Endodermal cell (in vitro differentiated cells): Measurements from ENCODE around the gene EIF4E1B. TPM values are rescaled to one million over a fixed set of nuclear protein-coding genes. Genes with fewer than 3 reads are reported as not detected.
A peak's percentile ranks its signal among the peaks of the same experiment; 100 is the strongest.

Experiments
- DNase-seq: peaks from one replicate; pipeline ENCODE4 v3.0.0-alpha.2; 2017
- H3K27ac ChIP-seq: 2 replicates; pipeline ENCODE4 v1.5.1; 2013; ENCODE audit warnings: mild to moderate bottlenecking, low read depth, low read length, moderate library complexity
- H3K27me3 ChIP-seq: 2 replicates; pipeline ENCODE4 v1.6.1; 2013; ENCODE audit warnings: mild to moderate bottlenecking, low read length, moderate library complexity; ENCODE audit not compliant: insufficient read depth, control insufficient read depth, poor library complexity, severe bottlenecking
- H3K36me3 ChIP-seq: 2 replicates; pipeline ENCODE4 v1.7.0; 2013; ENCODE audit warnings: mild to moderate bottlenecking, low read length, moderate library complexity; ENCODE audit not compliant: control insufficient read depth, insufficient read depth
- H3K4me1 ChIP-seq: one replicate; pipeline ENCODE4 v1.7.0; 2013; ENCODE audit warnings: low read length; ENCODE audit not compliant: control insufficient read depth, insufficient read depth
- H3K4me3 ChIP-seq: 2 replicates; pipeline ENCODE4 v1.5.1; 2013; ENCODE audit warnings: mild to moderate bottlenecking, low read length, moderate library complexity
- H3K9ac ChIP-seq: 2 replicates; pipeline ENCODE4 v1.6.1; 2013; ENCODE audit warnings: mild to moderate bottlenecking, low read length, moderate library complexity; ENCODE audit not compliant: poor library complexity, severe bottlenecking; ENCODE audit errors: extremely low read depth
- H3K9me3 ChIP-seq: 2 replicates; pipeline ENCODE4 v1.6.1; 2013; ENCODE audit warnings: mild to moderate bottlenecking, low read length, moderate library complexity; ENCODE audit not compliant: control insufficient read depth
- H3K27ac Mint-ChIP-seq: 2 replicates; pipeline ENCODE4 v1.8.0; 2020; ENCODE audit warnings: mixed read lengths
- H3K27me3 Mint-ChIP-seq: 2 replicates; pipeline ENCODE4 v1.8.0; 2021; ENCODE audit warnings: mild to moderate bottlenecking, mixed read lengths; ENCODE audit not compliant: insufficient read depth
- H3K36me3 Mint-ChIP-seq: 2 replicates; pipeline ENCODE4 v1.8.0; 2020; ENCODE audit warnings: low read depth, mixed read lengths
- H3K4me1 Mint-ChIP-seq: 2 replicates; pipeline ENCODE4 v1.8.0; 2020; ENCODE audit warnings: mixed read lengths
- H3K4me3 Mint-ChIP-seq: 2 replicates; pipeline ENCODE4 v1.8.0; 2020; ENCODE audit warnings: mild to moderate bottlenecking, moderate library complexity, mixed read lengths
- H3K9me3 Mint-ChIP-seq: 2 replicates; pipeline ENCODE4 v1.8.0; 2020; ENCODE audit warnings: mild to moderate bottlenecking, mixed read lengths
- WGBS, 2 experiments: methylation state at CpG; one replicate each; pipeline versions ENCODE4 v1.1.5 to v1.1.7; 2013; ENCODE audit warnings: missing lambda C conversion rate in 2 of 2, mixed read lengths in 1 of 2; ENCODE audit not compliant: insufficient coverage in 1 of 2, insufficient read length in 1 of 2; 5-methylcytosine and 5-hydroxymethylcytosine counted together
- total RNA-seq, 2 donors: library from RNA; stranded (reverse); fragmentation: NEBNext Ultra II Directional in 1 of 2; extraction: Animal tissue kit (Norgen Biotek cat#: 25700) in 1 of 2; gene quantifications; 2 replicates in 1 of 2; 3 replicates in 1 of 2; pipeline ENCODE4 v1.2.1, GENCODE V29; 2021
- TF ChIP-seq, protein P1 (sequence below): fragments of 200-600 bp; sonication (generic); conservative IDR thresholded peaks from 2 replicates; pipeline ENCODE4 v1.5.0; 2021; ENCODE audit warnings: antibody characterized with exemption, mild to moderate bottlenecking

The EIF4E1B gene
- total RNA-seq, 2 donors from 2014 or later, result 1.4 to 2.0 TPM

DNA sequence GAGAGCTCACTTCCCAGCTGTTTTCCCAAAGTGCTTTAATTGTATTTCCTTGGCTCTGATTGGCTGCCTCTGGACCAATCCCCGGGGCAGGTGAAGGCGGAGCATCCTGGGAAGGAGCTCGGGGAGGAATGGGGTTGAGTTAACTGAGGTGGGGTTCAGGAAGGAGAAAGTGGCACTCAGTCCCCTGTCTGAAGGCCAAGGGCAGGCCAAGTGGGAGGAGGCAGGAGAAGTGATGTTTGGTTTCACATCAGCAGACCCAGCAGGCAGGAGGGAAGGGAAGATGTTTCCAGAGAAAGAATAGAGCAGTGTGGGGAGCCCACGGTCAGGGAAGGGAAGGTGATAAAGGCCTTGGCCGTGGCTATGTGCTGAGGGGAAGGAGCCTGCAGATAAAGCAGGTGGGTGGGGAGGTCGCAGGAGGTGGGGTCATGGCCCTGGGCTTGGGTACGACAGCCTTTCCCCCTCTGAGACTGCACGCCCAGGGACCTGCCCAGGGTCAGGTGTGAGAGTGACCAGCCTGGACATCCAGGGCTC lies 19.9 kb downstream of the EIF4E1B start:
- Mint-ChIP-seq H3K4me1 (peaks cover 18% of the 10 kb centered on the region), H3K27ac (no peak overlapping the region), H3K4me3 (no peak overlapping the region), H3K9me3 (no peaks in the 10 kb centered on the region), H3K27me3 (no peaks in the 10 kb centered on the region), H3K36me3 (peaks cover 22% of the 10 kb centered on the region)
- peak; percentile 76 for DNase-seq
- no peak overlapping the region for H3K4me3 ChIP-seq
- H3K27me3 ChIP-seq, result no peaks in the 10 kb centered on the region
- no peak overlapping the region for H3K9ac ChIP-seq
- peaks cover 7% of the 10 kb centered on the region for H3K36me3 ChIP-seq
- no peaks in the 10 kb centered on the region for H3K4me1 ChIP-seq
- H3K27ac ChIP-seq, result no peak overlapping the region
- no peaks in the 10 kb centered on the region for H3K9me3 ChIP-seq
- 80 to 86% methylated on average over 6 to 8 of the region's 8 CpGs for WGBS, 2 experiments
- TF ChIP-seq, protein P1, sequence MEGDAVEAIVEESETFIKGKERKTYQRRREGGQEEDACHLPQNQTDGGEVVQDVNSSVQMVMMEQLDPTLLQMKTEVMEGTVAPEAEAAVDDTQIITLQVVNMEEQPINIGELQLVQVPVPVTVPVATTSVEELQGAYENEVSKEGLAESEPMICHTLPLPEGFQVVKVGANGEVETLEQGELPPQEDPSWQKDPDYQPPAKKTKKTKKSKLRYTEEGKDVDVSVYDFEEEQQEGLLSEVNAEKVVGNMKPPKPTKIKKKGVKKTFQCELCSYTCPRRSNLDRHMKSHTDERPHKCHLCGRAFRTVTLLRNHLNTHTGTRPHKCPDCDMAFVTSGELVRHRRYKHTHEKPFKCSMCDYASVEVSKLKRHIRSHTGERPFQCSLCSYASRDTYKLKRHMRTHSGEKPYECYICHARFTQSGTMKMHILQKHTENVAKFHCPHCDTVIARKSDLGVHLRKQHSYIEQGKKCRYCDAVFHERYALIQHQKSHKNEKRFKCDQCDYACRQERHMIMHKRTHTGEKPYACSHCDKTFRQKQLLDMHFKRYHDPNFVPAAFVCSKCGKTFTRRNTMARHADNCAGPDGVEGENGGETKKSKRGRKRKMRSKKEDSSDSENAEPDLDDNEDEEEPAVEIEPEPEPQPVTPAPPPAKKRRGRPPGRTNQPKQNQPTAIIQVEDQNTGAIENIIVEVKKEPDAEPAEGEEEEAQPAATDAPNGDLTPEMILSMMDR, result no peak

DNA sequence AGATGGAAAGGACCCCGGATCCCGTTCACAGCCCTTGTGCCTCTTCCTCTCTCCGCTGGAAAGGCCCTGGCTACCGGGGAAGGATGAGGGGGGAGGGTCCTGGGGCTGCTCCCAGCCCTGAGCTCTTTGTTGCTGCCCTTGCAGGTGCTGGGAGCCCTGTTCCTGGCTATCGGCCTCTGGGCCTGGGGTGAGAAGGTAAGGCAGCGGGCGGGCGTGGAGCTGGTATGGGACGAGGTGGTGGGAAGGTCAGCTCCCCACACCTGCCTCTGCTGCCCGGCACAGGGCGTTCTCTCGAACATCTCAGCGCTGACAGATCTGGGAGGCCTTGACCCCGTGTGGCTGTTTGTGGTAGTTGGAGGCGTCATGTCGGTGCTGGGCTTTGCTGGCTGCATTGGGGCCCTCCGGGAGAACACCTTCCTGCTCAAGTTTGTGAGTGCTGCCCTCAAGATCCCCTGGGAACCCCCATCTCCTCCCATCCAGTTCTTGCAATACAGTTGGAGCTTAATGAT lies 21.1 kb downstream of the EIF4E1B start:
- H3K9me3 ChIP-seq, result no peaks in the 10 kb centered on the region
- no peak overlapping the region for H3K9ac ChIP-seq
- Mint-ChIP-seq H3K27me3 (no peaks in the 10 kb centered on the region), H3K27ac (no peak overlapping the region), H3K4me3 (no peak overlapping the region), H3K36me3 (peaks cover 23% of the 10 kb centered on the region), H3K4me1 (peaks cover 18% of the 10 kb centered on the region), H3K9me3 (no peaks in the 10 kb centered on the region)
- no peaks in the 10 kb centered on the region for H3K27me3 ChIP-seq
- TF ChIP-seq, protein P1, result peak; percentile 25
- WGBS, 2 experiments, result 93 to 95% methylated on average over 6 to 17 of the region's 17 CpGs
- no peaks in the 10 kb centered on the region for H3K4me1 ChIP-seq
- H3K4me3 ChIP-seq, result no peak overlapping the region
- DNase-seq, result no peak
- H3K27ac ChIP-seq, result no peak overlapping the region
- peaks cover 7% of the 10 kb centered on the region for H3K36me3 ChIP-seq

DNA sequence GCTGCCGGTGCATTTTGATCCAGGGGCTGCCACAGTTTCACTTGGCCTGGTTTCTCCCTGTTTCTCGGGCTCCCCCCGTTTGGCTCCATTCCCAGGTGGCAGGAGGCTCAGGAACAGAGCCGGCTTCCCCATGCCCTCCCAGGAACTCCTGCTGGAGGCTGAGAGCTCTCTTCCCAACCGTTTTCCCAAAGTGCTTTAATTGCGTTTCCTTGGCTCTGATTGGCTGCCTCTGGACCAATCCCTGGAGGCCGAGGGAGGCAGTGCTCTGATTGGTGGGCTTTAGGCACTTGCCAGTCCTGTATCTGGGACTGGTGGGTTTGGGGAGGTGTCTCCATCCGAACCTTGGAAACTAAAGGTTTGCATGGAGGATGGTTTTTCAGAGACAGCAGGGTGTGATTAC lies 21.7 kb downstream of the EIF4E1B start:
- H3K27ac Mint-ChIP-seq, result no peak overlapping the region
- Histone ChIP-seq H3K9me3 (no peaks in the 10 kb centered on the region), H3K4me1 (no peaks in the 10 kb centered on the region), H3K9ac (no peak overlapping the region), H3K27me3 (no peaks in the 10 kb centered on the region), H3K4me3 (no peak overlapping the region), H3K27ac (no peak overlapping the region), H3K36me3 (peaks cover 9% of the 10 kb centered on the region)
- TF ChIP-seq, protein P1, result no peak
- H3K36me3 Mint-ChIP-seq, result peaks cover 23% of the 10 kb centered on the region
- 85 to 86% methylated on average over 2 to 8 of the region's 8 CpGs for WGBS, 2 experiments
- H3K9me3 Mint-ChIP-seq, result no peaks in the 10 kb centered on the region
- H3K27me3 Mint-ChIP-seq, result no peaks in the 10 kb centered on the region
- no peak overlapping the region for H3K4me3 Mint-ChIP-seq
- peak; percentile 81 for DNase-seq
- peaks cover 16% of the 10 kb centered on the region for H3K4me1 Mint-ChIP-seq
